Duodenal mucosa (tissue), 2 donors: ENCODE results near the gene FTSJ3.
"Not testable (repeated sequence)": the region's sequence is repeated elsewhere in the genome, so short reads cannot be mapped to it uniquely, and the experiment has no call there.

Experiments
- H3K27ac ChIP-seq: one replicate; pipeline ENCODE4 v1.7.0; 2013; ENCODE audit warnings: low read depth, low read length
- H3K27me3 ChIP-seq, 2 donors: one replicate each; pipeline ENCODE4 v1.7.0; 2013; ENCODE audit warnings: low read length in 2 of 2, control low read depth in 1 of 2; ENCODE audit not compliant: insufficient read depth in 2 of 2, control insufficient read depth in 1 of 2
- H3K36me3 ChIP-seq, 2 donors: one replicate each; pipeline ENCODE4 v1.7.0; 2013; ENCODE audit warnings: low read length in 2 of 2, control low read depth in 1 of 2; ENCODE audit not compliant: insufficient read depth in 2 of 2, control insufficient read depth in 1 of 2
- H3K4me1 ChIP-seq, 2 donors: one replicate each; pipeline ENCODE4 v1.7.0; 2013; ENCODE audit warnings: low read length in 2 of 2, control low read depth in 1 of 2; ENCODE audit not compliant: insufficient read depth in 2 of 2, control insufficient read depth in 1 of 2
- H3K4me3 ChIP-seq, 2 donors: one replicate each; pipeline ENCODE4 v1.7.0; 2013; ENCODE audit warnings: low read length in 2 of 2, low read depth in 1 of 2
- H3K9ac ChIP-seq, 2 donors: one replicate each; pipeline ENCODE4 v1.7.0; 2013; ENCODE audit warnings: low read length in 2 of 2, low read depth in 1 of 2
- H3K9me3 ChIP-seq, 2 donors: one replicate each; pipeline ENCODE4 v1.7.0; 2013; ENCODE audit warnings: low read length in 2 of 2, control low read depth in 1 of 2; ENCODE audit not compliant: control insufficient read depth in 1 of 2

FTSJ3 gene

DNA sequence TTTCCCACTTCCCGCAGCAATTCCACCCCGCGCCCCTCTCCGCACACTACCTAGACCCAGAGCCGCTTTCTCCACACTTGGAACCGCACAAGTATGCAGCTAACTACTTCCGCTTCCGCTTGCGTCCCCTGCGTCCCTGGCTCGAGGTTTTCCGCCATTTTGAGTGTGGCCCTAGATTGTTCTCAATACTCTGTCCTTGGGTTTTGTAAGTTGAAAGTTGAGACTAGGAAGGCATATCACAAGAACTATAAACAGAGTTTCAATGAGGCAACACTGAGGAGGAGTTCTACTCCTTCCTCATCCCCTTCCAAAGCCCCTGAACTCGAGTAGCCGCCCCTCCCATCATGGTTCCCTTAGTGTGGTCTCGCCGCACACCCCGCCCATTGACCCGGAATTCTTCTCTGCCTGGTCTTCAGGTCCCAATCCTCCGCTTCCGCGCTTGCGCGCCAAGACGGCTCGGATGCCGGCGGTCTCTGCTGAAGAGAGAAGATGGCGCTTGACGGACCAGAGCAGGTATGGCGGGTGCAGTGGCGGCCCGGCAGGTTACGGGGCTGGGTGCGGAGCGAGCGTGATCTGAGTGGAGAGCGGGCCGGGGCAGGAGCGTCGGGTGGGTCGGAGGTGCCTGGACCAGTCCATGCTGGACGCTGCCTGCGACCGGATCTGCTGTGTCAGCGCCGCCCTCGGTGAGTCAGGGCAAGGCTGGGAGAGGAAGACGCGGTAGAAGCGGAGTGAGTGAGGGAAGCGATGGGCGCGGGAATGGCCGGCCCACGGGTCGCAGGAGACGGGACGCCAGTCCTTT, at the start of gene FTSJ3, which contains the start of gene PSMC5:
FTSJ3 (minus strand) TSS at position 662 of the 799 bp plus-strand sequence. CDS start 761 bp downstream, outside the sequence.
PSMC5 (plus strand) TSS at position 430 of the 799 bp plus-strand sequence; CDS start at position 490, 60 bp downstream.
- Histone ChIP-seq H3K36me3 (peaks cover 61 to 70% of the 10 kb centered on the region in 2 donors), H3K9ac (peak within 1 kb of the TSS; percentile 76), H3K27me3 (no peaks in the 10 kb centered on the region), H3K9me3 (no peaks in the 10 kb centered on the region), H3K27ac (peak within 1 kb of the TSS; percentile 89), H3K4me3 (peak within 1 kb of the TSS; percentile 83 to 99), H3K4me1 (peaks cover 22 to 25% of the 10 kb centered on the region in 2 donors)

DNA sequence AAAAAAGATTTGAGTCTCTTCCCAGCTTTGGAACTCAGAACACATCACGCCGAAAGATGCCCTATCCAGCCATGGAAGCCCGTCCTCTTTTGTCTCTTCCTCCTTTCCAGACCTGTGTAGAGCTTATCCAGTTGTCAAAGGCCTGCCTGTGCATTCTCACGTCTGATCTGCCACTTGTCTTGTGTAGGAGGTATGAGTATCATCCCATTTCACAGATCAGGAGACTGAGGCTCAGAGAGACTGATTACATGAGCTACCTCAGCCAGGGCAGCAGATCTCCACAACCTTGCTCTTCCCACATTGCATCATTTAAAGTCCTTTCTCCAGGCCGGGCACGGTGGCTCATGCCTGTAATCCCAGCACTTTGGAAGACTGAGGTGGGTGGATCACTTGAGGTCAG, 47.2 kb upstream of the FTSJ3 start:
- not testable (repeated sequence) for H3K4me3 ChIP-seq

DNA sequence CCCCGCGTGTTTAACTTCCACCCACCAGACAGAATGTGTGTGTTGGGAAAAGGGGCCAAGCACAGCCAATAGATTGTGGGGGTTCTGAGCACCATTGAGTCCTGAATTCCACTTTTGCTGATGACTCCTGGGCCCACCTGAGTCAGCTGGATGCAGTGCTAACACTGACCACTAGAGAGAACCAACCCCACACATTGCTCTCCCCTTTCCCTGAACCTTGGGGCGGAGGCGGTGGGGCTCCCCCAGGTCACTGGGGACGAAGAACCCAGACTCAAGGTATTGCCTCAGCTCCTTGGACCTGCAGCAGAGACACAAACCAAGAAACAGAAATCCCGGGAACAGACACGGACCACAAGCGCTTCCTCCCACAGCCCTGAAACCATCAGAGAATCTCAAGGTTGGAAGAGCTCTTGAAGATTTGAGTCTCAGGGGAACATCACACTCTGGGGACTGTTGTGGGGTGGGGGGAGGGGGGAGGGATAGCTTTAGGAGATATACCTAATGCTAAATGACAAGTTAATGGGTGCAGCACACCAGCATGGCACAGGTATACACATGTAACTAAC, 46.7 kb upstream of the FTSJ3 start:
- H3K9me3 ChIP-seq, H3K4me1 ChIP-seq, H3K36me3 ChIP-seq, H3K27me3 ChIP-seq, H3K9ac ChIP-seq, H3K4me3 ChIP-seq, H3K27ac ChIP-seq: not testable (repeated sequence)

More for the DNA sequence above, 47.2 kb upstream of the FTSJ3 start:
- H3K27me3 ChIP-seq, H3K9ac ChIP-seq, H3K36me3 ChIP-seq, H3K27ac ChIP-seq, H3K9me3 ChIP-seq, H3K4me1 ChIP-seq: not testable (repeated sequence)

- H3K36me3 ChIP-seq, H3K9me3 ChIP-seq, H3K27me3 ChIP-seq, H3K4me3 ChIP-seq, H3K27ac ChIP-seq, H3K9ac ChIP-seq, H3K4me1 ChIP-seq: not testable (repeated sequence)
Measured at GRCh38 chr17:63873577-63873976, 46.1 kb upstream of the FTSJ3 start, which contains the start of gene CSH2. CSH2 (minus strand) TSS chr17:63873677; CDS start chr17:63873614, 63 bp downstream.

DNA sequence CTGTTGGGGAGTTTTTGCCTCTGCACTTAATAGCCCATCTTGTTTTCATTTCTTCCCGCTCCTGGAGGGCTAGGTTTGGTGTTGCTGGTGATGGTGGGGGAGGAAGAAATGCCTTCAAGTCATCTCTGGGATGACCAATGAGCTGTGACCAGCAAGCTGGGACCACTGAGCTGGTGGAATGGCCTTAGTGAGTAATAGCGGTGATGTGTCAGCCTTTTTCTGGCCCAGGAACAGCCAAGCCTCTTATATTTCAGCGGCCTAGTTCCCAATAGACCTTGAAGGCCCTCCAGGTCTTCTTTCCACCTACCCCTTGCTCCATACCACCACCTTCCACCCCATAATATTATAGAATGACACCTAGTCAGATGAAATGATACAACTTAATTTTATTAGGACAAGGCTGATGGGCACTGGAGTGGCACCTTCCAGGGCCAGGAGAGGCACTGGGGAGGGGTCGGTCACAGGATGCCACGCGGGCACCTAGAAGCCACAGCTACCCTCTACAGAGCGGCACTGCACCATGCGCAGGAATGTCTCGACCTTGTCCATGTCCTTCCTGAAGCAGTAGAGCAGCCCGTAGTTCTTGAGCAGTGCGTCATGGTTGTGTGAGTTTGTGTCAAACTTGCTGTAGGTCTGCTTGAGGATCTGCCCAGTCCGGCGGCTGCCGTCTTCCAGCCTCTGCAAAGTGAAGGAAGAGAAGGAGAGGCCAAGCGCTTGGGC, 44.3 kb upstream of the FTSJ3 start:
- not testable (repeated sequence) for H3K9ac ChIP-seq, H3K27ac ChIP-seq, H3K4me1 ChIP-seq, H3K36me3 ChIP-seq, H3K9me3 ChIP-seq, H3K27me3 ChIP-seq, H3K4me3 ChIP-seq

DNA sequence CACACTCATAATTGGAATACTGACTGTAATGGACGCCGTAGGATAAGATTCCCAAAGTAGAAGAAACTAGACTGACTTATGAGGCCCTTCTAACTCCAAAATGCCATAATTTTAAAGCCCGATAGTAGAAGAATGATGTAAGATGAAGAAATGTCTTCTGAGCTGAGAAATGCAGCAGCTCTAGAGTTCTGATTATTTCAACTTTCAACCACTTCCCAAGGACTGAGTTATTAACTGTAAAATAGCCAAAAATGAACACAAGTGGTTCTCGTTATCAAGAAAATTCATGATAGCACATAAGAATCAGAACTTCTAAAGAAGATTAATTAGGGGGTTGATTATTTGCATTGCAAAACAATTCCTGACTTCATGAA, 42.8 kb upstream of the FTSJ3 start:
- H3K36me3 ChIP-seq, H3K4me3 ChIP-seq, H3K27me3 ChIP-seq, H3K4me1 ChIP-seq, H3K27ac ChIP-seq, H3K9ac ChIP-seq, H3K9me3 ChIP-seq: not testable (repeated sequence)

DNA sequence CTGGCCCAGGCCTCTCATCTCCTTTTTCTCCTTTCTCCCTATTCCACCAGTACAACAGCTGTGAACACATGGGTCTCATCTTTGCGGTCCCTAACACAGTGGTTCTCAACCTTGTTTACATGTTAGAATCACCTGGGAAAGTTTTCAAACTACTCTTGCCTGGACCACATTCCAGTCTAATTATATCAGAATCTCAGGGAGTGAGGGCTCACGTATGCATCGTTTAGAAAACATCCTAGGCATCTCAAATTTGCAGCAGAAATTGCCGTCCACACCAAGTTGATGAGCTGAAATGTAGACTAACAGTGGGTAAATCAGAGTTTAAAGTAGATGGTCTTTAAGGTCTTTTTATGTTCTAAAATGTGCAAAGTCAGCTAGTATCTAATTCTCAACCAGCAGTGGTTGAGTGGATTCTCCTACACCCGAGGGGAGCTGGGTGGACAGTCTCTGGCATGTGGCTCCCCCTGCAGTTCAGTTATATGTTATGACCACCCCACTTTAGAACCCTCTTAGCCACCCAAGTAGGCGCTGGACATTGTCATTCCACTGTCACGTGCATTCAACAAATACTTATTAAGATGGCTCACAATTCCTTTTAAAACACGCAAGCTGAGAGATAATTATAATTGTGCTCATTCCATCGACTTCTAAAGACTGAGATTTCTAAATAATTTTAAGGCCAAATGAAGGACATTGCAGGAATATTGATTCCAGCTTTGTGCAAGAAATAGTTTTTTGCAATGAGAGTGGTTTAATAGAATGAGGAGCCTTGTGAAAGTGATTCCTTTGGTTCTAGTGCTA, 42.2 kb upstream of the FTSJ3 start:
- H3K27me3 ChIP-seq, H3K36me3 ChIP-seq, H3K9ac ChIP-seq, H3K27ac ChIP-seq, H3K4me1 ChIP-seq, H3K9me3 ChIP-seq, H3K4me3 ChIP-seq: not testable (repeated sequence)

GRCh38 chr17:63866625-63867024, 39.2 kb upstream of the FTSJ3 start:
- not testable (repeated sequence) for H3K27ac ChIP-seq, H3K4me3 ChIP-seq, H3K36me3 ChIP-seq, H3K9ac ChIP-seq, H3K27me3 ChIP-seq, H3K4me1 ChIP-seq, H3K9me3 ChIP-seq

- Histone ChIP-seq H3K4me3 (no peak overlapping the region), H3K4me1 (no peaks in the 10 kb centered on the region), H3K27ac (no peak overlapping the region), H3K9me3 (no peaks in the 10 kb centered on the region), H3K27me3 (no peaks in the 10 kb centered on the region), H3K9ac (no peak overlapping the region), H3K36me3 (no peaks in the 10 kb centered on the region)
Measured at GRCh38 chr17:63859257-63859656, 31.8 kb upstream of the FTSJ3 start.

GRCh38 chr17:63856425-63856824, 29.0 kb upstream of the FTSJ3 start:
- H3K4me1 ChIP-seq, H3K9me3 ChIP-seq, H3K27me3 ChIP-seq, H3K9ac ChIP-seq, H3K36me3 ChIP-seq, H3K4me3 ChIP-seq, H3K27ac ChIP-seq: not testable (repeated sequence)
